IgD-negative memory B cell (primary cell): ENCODE measurements around the gene RPS26. TPM values are rescaled to one million over a fixed set of nuclear protein-coding genes. Genes with fewer than 3 reads are reported as not detected.

Source experiments
- H3K27ac Mint-ChIP-seq, 3 donors: one replicate each; pipeline ENCODE4 v1.8.0; 2020 to 2022; ENCODE audit warnings: mild to moderate bottlenecking in 3 of 3, mixed read lengths in 3 of 3, moderate library complexity in 1 of 3
- H3K27me3 Mint-ChIP-seq: one replicate; pipeline ENCODE4 v1.8.0; 2021; ENCODE audit warnings: mixed read lengths
- H3K36me3 Mint-ChIP-seq: one replicate; pipeline ENCODE4 v1.8.0; 2020; ENCODE audit warnings: mild to moderate bottlenecking, mixed read lengths
- H3K4me1 Mint-ChIP-seq, 3 donors: one replicate each; pipeline ENCODE4 v1.8.0; 2020 to 2022; ENCODE audit warnings: mixed read lengths in 3 of 3, mild to moderate bottlenecking in 1 of 3
- H3K4me3 Mint-ChIP-seq, 4 donors: one replicate each; pipeline ENCODE4 v1.8.0; 2020 to 2022; ENCODE audit warnings: mild to moderate bottlenecking in 4 of 4, mixed read lengths in 4 of 4, moderate library complexity in 3 of 4
- H3K9me3 Mint-ChIP-seq, 3 donors: one replicate each; pipeline ENCODE4 v1.8.0; 2020 to 2021; ENCODE audit warnings: mixed read lengths in 3 of 3, mild to moderate bottlenecking in 1 of 3
- polyA plus RNA-seq: library from polyadenylated mRNA; unstranded; fragments of 300-500 nt; fragmentation: Illumina TruSeq; gene quantifications from one replicate; pipeline ENCODE4 v1.2.3, GENCODE V29; 2021

Gene RPS26
- polyA plus RNA-seq, 1 donor from 2014 or later = 1,297 TPM

GRCh38 chr12:56011509-56012090 lies 30.1 kb upstream of the RPS26 start:
- Mint-ChIP-seq H3K4me1 (peaks cover 3 to 10% (median 9%) of the 10 kb centered on the region in 3 donors), H3K27me3 (no peaks in the 10 kb centered on the region), H3K4me3 (peak overlapping the region in 1 of 4 donors; percentile 74), H3K27ac (no peak overlapping the region), H3K9me3 (no peaks in the 10 kb centered on the region), H3K36me3 (peaks cover 5% of the 10 kb centered on the region)

- no peak overlapping the region for H3K4me3 Mint-ChIP-seq
- no peaks in the 10 kb centered on the region for H3K27me3 Mint-ChIP-seq
- H3K9me3 Mint-ChIP-seq = no peaks in the 10 kb centered on the region
- peaks cover 5% of the 10 kb centered on the region for H3K36me3 Mint-ChIP-seq
- H3K27ac Mint-ChIP-seq = no peak overlapping the region
- H3K4me1 Mint-ChIP-seq = peaks cover 0 to 3% (median 0%) of the 10 kb centered on the region in 3 donors
Measured at GRCh38 chr12:56013482-56013881, 28.2 kb upstream of the RPS26 start.

GRCh38 chr12:56014205-56014604 lies 27.5 kb upstream of the RPS26 start:
- Mint-ChIP-seq H3K9me3 (no peaks in the 10 kb centered on the region), H3K36me3 (peaks cover 5% of the 10 kb centered on the region), H3K27me3 (no peaks in the 10 kb centered on the region), H3K4me1 (peaks cover 0 to 1% (median 0%) of the 10 kb centered on the region in 3 donors), H3K27ac (no peak overlapping the region), H3K4me3 (no peak overlapping the region)

- peaks cover 2% of the 10 kb centered on the region for H3K36me3 Mint-ChIP-seq
- no peak overlapping the region for H3K4me3 Mint-ChIP-seq
- no peak overlapping the region for H3K27ac Mint-ChIP-seq
- no peaks in the 10 kb centered on the region for H3K9me3 Mint-ChIP-seq
- H3K4me1 Mint-ChIP-seq = peaks cover 0 to 4% (median 0%) of the 10 kb centered on the region in 3 donors
- H3K27me3 Mint-ChIP-seq = no peaks in the 10 kb centered on the region
Measured at GRCh38 chr12:56017181-56017580, 24.5 kb upstream of the RPS26 start.

- Mint-ChIP-seq H3K4me1 (peaks cover 0 to 4% (median 0%) of the 10 kb centered on the region in 3 donors), H3K9me3 (no peaks in the 10 kb centered on the region), H3K4me3 (no peak overlapping the region), H3K27ac (peak overlapping the region in 1 of 3 donors; percentile 40), H3K36me3 (peaks cover 2% of the 10 kb centered on the region), H3K27me3 (no peaks in the 10 kb centered on the region)
Measured at GRCh38 chr12:56018356-56018755, 23.4 kb upstream of the RPS26 start.

GRCh38 chr12:56020423-56021184 lies 21.1 kb upstream of the RPS26 start, which contains the start of gene IKZF4:
TSS of gene IKZF4 (plus strand) at chr12:56021043. CDS start at chr12:56021494, 451 bp downstream.
- Mint-ChIP-seq H3K9me3 (no peaks in the 10 kb centered on the region), H3K27ac (no peak within 1 kb of the TSS), H3K4me3 (peak within 1 kb of the TSS in 3 of 4 donors; percentile 48 to 66 (median 51)), H3K27me3 (no peaks in the 10 kb centered on the region), H3K4me1 (peaks cover 0 to 3% (median 0%) of the 10 kb centered on the region in 3 donors), H3K36me3 (peaks cover 2% of the 10 kb centered on the region)

- Mint-ChIP-seq H3K4me1 (peaks cover 0 to 3% (median 0%) of the 10 kb centered on the region in 3 donors), H3K27me3 (no peaks in the 10 kb centered on the region), H3K27ac (no peak overlapping the region), H3K36me3 (peaks cover 2% of the 10 kb centered on the region), H3K9me3 (no peaks in the 10 kb centered on the region), H3K4me3 (no peak overlapping the region)
Measured at GRCh38 chr12:56021889-56022497, 19.7 kb upstream of the RPS26 start.

- H3K27ac Mint-ChIP-seq = no peak overlapping the region
- no peaks in the 10 kb centered on the region for H3K27me3 Mint-ChIP-seq
- H3K4me1 Mint-ChIP-seq = no peaks in the 10 kb centered on the region
- H3K36me3 Mint-ChIP-seq = peaks cover 6% of the 10 kb centered on the region
- no peaks in the 10 kb centered on the region for H3K9me3 Mint-ChIP-seq
- H3K4me3 Mint-ChIP-seq = no peak overlapping the region
Measured at GRCh38 chr12:56028511-56029165, 13.1 kb upstream of the RPS26 start.

GRCh38 chr12:56029166-56029519 lies 12.6 kb upstream of the RPS26 start:
- no peak overlapping the region for H3K4me3 Mint-ChIP-seq
- H3K27me3 Mint-ChIP-seq = no peaks in the 10 kb centered on the region
- no peaks in the 10 kb centered on the region for H3K9me3 Mint-ChIP-seq
- H3K4me1 Mint-ChIP-seq = no peaks in the 10 kb centered on the region
- H3K27ac Mint-ChIP-seq = no peak overlapping the region
- peaks cover 6% of the 10 kb centered on the region for H3K36me3 Mint-ChIP-seq

GRCh38 chr12:56029666-56030293 lies 11.9 kb upstream of the RPS26 start:
- H3K4me3 Mint-ChIP-seq = peak overlapping the region in 1 of 4 donors; percentile 46
- H3K27ac Mint-ChIP-seq = peak overlapping the region in 1 of 3 donors; percentile 82
- H3K27me3 Mint-ChIP-seq = no peaks in the 10 kb centered on the region
- H3K9me3 Mint-ChIP-seq = no peaks in the 10 kb centered on the region
- H3K4me1 Mint-ChIP-seq = no peaks in the 10 kb centered on the region
- peaks cover 6% of the 10 kb centered on the region for H3K36me3 Mint-ChIP-seq

- peaks cover 10% of the 10 kb centered on the region for H3K36me3 Mint-ChIP-seq
- no peak overlapping the region for H3K4me3 Mint-ChIP-seq
- H3K27me3 Mint-ChIP-seq = no peaks in the 10 kb centered on the region
- no peak overlapping the region for H3K27ac Mint-ChIP-seq
- H3K9me3 Mint-ChIP-seq = no peaks in the 10 kb centered on the region
- peaks cover 0 to 1% (median 0%) of the 10 kb centered on the region in 3 donors for H3K4me1 Mint-ChIP-seq
Measured at GRCh38 chr12:56031987-56032386, 9.7 kb upstream of the RPS26 start.

GRCh38 chr12:56034586-56035332 lies 7.0 kb upstream of the RPS26 start:
- H3K27me3 Mint-ChIP-seq = no peaks in the 10 kb centered on the region
- H3K4me3 Mint-ChIP-seq = no peak overlapping the region
- no peak overlapping the region for H3K27ac Mint-ChIP-seq
- H3K9me3 Mint-ChIP-seq = no peaks in the 10 kb centered on the region
- H3K36me3 Mint-ChIP-seq = peaks cover 10% of the 10 kb centered on the region
- peaks cover 0 to 1% (median 0%) of the 10 kb centered on the region in 3 donors for H3K4me1 Mint-ChIP-seq

- Mint-ChIP-seq H3K4me3 (no peak overlapping the region), H3K36me3 (peaks cover 8% of the 10 kb centered on the region), H3K27me3 (no peaks in the 10 kb centered on the region), H3K4me1 (peaks cover 2 to 5% (median 4%) of the 10 kb centered on the region in 3 donors), H3K9me3 (no peaks in the 10 kb centered on the region), H3K27ac (peak overlapping the region in 1 of 3 donors; percentile 39)
Measured at GRCh38 chr12:56037161-56037560, 4.6 kb upstream of the RPS26 start.

- Mint-ChIP-seq H3K27ac (peak overlapping the region in 1 of 3 donors; percentile 26), H3K36me3 (peaks cover 8% of the 10 kb centered on the region), H3K4me3 (peak overlapping the region in 1 of 4 donors; percentile 22), H3K9me3 (no peaks in the 10 kb centered on the region), H3K27me3 (no peaks in the 10 kb centered on the region), H3K4me1 (peaks cover 9 to 11% (median 10%) of the 10 kb centered on the region in 3 donors)
Measured at GRCh38 chr12:56038022-56038655, 3.6 kb upstream of the RPS26 start.
